K562 (cell line): Measurements from ENCODE around the gene AGO1. TPM values are rescaled to one million over a fixed set of nuclear protein-coding genes. Genes with fewer than 3 reads are reported as not detected.

Experiments
- ATF7 ChIP-seq: fragments of 450-650 bp; IDR thresholded peaks from 2 replicates; pipeline ENCODE4 v1.7.1; 2014; ENCODE audit warnings: mild to moderate bottlenecking, moderate library complexity
- ETV6 ChIP-seq, 3 experiments: fragments of 150-350 bp in 1 of 3; sonication (generic) in 1 of 3; formaldehyde crosslinking in 1 of 3; IDR thresholded peaks; 2 replicates each; pipeline versions ENCODE4 v1.6.1 to v1.8.0; 2014 to 2022; ENCODE audit warnings: borderline replicate concordance in 2 of 3, low read depth in 2 of 3, antibody characterized with exemption in 1 of 3, low read length in 1 of 3, mild to moderate bottlenecking in 1 of 3, missing genetic modification reagents in 1 of 3
- FOXK2 ChIP-seq, 2 experiments: fragments of 450-650 bp; IDR thresholded peaks in 1 of 2; conservative IDR thresholded peaks in 1 of 2; 2 replicates each; pipeline ENCODE4 v1.6.1; 2016; ENCODE audit warnings: low read depth in 2 of 2, mild to moderate bottlenecking in 1 of 2
- HDGF ChIP-seq: fragments of 450-650 bp; IDR thresholded peaks from 2 replicates; pipeline ENCODE4 v1.6.1; 2016
- KLF10 ChIP-seq: fragments of 250-450 bp; sonication (Bioruptor Pico); IDR thresholded peaks from 2 replicates; pipeline ENCODE4 v1.6.1; 2021; ENCODE audit warnings: matching md5 sums
- RBFOX2 ChIP-seq: fragments of 200-400 bp; formaldehyde crosslinking; IDR thresholded peaks from 2 replicates; pipeline ENCODE4 v1.6.1; 2017; ENCODE audit warnings: low read depth, mild to moderate bottlenecking, low read length, moderate library complexity
- RBM22 ChIP-seq: fragments of 200-400 bp; formaldehyde crosslinking; IDR thresholded peaks from 2 replicates; pipeline ENCODE4 v1.6.1; 2018; ENCODE audit warnings: low read length, low read depth; ENCODE audit not compliant: poor library complexity, severe bottlenecking
- RFX5 ChIP-seq: IDR thresholded peaks from 2 replicates; pipeline ENCODE4 v1.6.1; 2011; ENCODE audit warnings: low read depth, mild to moderate bottlenecking, improper control_type of control experiment, low read length
- SMARCB1 ChIP-seq: IDR thresholded peaks from 2 replicates; pipeline ENCODE4 v1.6.1; 2011; ENCODE audit warnings: improper control_type of control experiment, low read depth; ENCODE audit not compliant: insufficient read length
- ZBTB17 ChIP-seq: fragments of 450-650 bp; formaldehyde crosslinking; IDR thresholded peaks from 2 replicates; pipeline ENCODE4 v1.4.0; 2020; ENCODE audit warnings: mild to moderate bottlenecking
- ZBTB8A ChIP-seq: fragments of 450-650 bp; IDR thresholded peaks from 2 replicates; pipeline ENCODE4 v1.6.1; 2018; ENCODE audit warnings: mild to moderate bottlenecking, moderate library complexity; ENCODE audit not compliant: partially characterized antibody
- ZFP1 ChIP-seq: fragments of 450-650 bp; formaldehyde crosslinking; IDR thresholded peaks from 2 replicates; pipeline ENCODE4 v1.4.0; 2020; ENCODE audit warnings: mild to moderate bottlenecking, mixed read lengths
- ZFP36 ChIP-seq: fragments of 150-350 bp; IDR thresholded peaks from 2 replicates; pipeline ENCODE4 v1.6.1; 2018; ENCODE audit warnings: low read length, low read depth; ENCODE audit not compliant: partially characterized antibody
- ZNF143 ChIP-seq: sonication (generic); formaldehyde crosslinking; IDR thresholded peaks from 2 replicates; pipeline ENCODE4 v1.9.0; 2022; ENCODE audit warnings: mild to moderate bottlenecking, missing genetic modification reagents
- ZNF431 ChIP-seq: sonication (generic); formaldehyde crosslinking; IDR thresholded peaks from 2 replicates; pipeline ENCODE4 v1.8.0; 2022; ENCODE audit warnings: mild to moderate bottlenecking, missing genetic modification reagents
- polyA plus RNA-seq, 8 experiments: library from polyadenylated mRNA; depleted of rRNA in 4 of 8; stranded (reverse) in 5 of 8; unstranded in 3 of 8; fragments of >200 nt; fragmentation: Nextera tagmentation in 2 of 8; fragmentation: Illumina TruSeq in 1 of 8; extraction: Ambion mirVana in 2 of 8; extraction: Trizol in 1 of 8; gene quantifications; 2 replicates each; pipeline versions ENCODE4 v1.2.1 to v1.2.3, GENCODE V29; 2011 to 2014; ENCODE audit warnings: inconsistent platforms in 1 of 8, missing spikeins in 1 of 8
- total RNA-seq, 7 experiments: library from RNA; depleted of rRNA in 6 of 7; stranded (reverse); fragments of >200 nt in 6 of 7; fragmentation: Illumina TruSeq in 2 of 7; extraction: Trizol in 2 of 7; gene quantifications; 2 replicates each; pipeline versions ENCODE4 v1.2.1 to v1.2.3, GENCODE V29; 2011 to 2021; ENCODE audit warnings: low replicate concordance in 1 of 7
- TF ChIP-seq, protein P1 (sequence below): fragments of 450-650 bp; formaldehyde crosslinking; IDR thresholded peaks from 2 replicates; pipeline ENCODE4 v1.4.0; 2020; ENCODE audit warnings: mild to moderate bottlenecking, moderate library complexity
- TF ChIP-seq, protein P2 (sequence below): fragments of 250-450 bp; sonication (Bioruptor Pico); IDR thresholded peaks from 2 replicates; pipeline ENCODE4 v1.5.0; 2021; ENCODE audit warnings: mild to moderate bottlenecking, moderate library complexity
- TF ChIP-seq, protein P3 (sequence below): sonication (generic); formaldehyde crosslinking; IDR thresholded peaks from 2 replicates; pipeline ENCODE4 v1.8.1; 2023; ENCODE audit warnings: mild to moderate bottlenecking, missing genetic modification reagents
- TF ChIP-seq, protein P4 (sequence below), 2 experiments: fragments of 450-650 bp in 1 of 2; sonication (generic) in 1 of 2; formaldehyde crosslinking; conservative IDR thresholded peaks; 2 replicates each; pipeline versions ENCODE4 v1.4.0 to v1.8.1; 2020 to 2022; ENCODE audit warnings: mild to moderate bottlenecking in 1 of 2, missing genetic modification reagents in 1 of 2

AGO1 gene
- total and polyA plus RNA-seq, 9 of the 15 experiments (the other 6 are each of a cell fraction or from before 2014, with no cell fraction given) = 7.3 to 64.2 (median 26.0) TPM

DNA sequence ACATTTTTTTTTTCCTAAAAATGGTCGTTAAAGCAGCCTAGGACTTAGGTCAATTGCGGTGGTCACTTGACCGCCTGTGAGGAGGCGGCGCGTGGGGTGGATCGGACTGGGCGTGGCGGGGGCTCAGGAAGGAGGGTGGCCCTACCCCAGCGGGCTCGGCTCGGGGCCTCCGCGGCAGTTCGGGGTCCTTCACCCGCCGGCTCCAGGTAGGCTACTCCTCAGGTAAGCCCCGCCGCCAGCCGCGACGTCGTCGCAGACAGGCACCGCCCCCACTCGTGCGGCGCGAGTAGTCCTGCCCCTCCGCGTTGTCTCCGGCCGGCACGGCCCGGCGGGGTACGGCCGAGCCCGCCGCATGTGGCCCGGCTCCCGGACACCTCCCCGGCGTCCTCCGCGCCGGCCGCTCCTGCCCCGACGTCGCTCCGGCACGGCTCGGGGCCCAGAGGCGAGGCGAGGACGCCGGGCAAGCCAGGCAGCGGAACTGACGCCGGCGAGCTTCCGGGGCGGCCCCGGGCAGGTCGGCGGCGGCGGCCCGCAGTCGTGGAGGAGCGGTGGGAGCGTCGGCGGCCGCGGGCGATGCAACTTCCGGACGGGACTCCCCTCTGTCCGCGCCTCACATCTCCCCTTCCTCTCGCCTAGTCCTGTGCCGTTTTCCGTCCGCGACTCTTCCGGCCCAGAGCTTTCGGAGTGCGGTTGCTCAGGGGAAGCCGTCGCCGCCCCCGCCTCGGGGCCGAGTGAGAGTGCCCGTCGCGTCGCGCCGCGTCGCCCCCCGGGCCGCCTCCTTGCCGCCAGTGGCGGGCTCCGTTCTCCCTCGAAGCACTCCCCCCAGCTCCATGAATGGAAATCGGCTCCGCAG is 47.8 kb downstream of the AGO1 start, which contains the start of gene AGO3 (continued):
- TF ChIP-seq FOXK2 (conservative IDR thresholded peaks at IDR 0.05 in 1 of 2, IDR thresholded peaks at IDR 0.05 in 1 of 2; ENCODE audit: low read depth in 2 of 2) (0 out of 4 replicates have a peak, but pooled peaks of 1 of the 2 experiments have one; percentile 24), ZFP1 (CRISPR knock-in tag) (no peak), ATF7 (peak; percentile 86), ZBTB8A (no peak), RFX5 (no peak; the same call in 1 of the 2 replicates), KLF10 (CRISPR knock-in tag) (0 out of 2 replicates have a peak, but pooled peaks have one; percentile 58), SMARCB1 (no peak), RBFOX2 (peak; percentile 96), ZNF143 (CRISPR knock-in tag) (0 out of 2 replicates have a peak, but pooled peaks have one; percentile 30), RBM22 (no peak), HDGF (no peak), ZBTB17 (CRISPR knock-in tag) (peak; percentile 91), ZNF431 (CRISPR knock-in tag) (peak; percentile 75), ETV6 (IDR thresholded peaks at IDR 0.05; ENCODE audit: borderline replicate concordance in 1 of 2, low read depth in 2 of 2, low read length in 1 of 2) (peak; percentile 50 to 59; a peak in 1 of 4 replicates), ETV6 (CRISPR knock-in tag; IDR thresholded peaks at IDR 0.05; ENCODE audit: borderline replicate concordance) (no peak; the same call in 1 of the 2 replicates), ZFP36 (peak; percentile 27)
- TF ChIP-seq, protein P1, sequence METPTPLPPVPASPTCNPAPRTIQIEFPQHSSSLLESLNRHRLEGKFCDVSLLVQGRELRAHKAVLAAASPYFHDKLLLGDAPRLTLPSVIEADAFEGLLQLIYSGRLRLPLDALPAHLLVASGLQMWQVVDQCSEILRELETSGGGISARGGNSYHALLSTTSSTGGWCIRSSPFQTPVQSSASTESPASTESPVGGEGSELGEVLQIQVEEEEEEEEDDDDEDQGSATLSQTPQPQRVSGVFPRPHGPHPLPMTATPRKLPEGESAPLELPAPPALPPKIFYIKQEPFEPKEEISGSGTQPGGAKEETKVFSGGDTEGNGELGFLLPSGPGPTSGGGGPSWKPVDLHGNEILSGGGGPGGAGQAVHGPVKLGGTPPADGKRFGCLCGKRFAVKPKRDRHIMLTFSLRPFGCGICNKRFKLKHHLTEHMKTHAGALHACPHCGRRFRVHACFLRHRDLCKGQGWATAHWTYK (CRISPR knock-in tag) = peak; percentile 87
- TF ChIP-seq, protein P2, sequence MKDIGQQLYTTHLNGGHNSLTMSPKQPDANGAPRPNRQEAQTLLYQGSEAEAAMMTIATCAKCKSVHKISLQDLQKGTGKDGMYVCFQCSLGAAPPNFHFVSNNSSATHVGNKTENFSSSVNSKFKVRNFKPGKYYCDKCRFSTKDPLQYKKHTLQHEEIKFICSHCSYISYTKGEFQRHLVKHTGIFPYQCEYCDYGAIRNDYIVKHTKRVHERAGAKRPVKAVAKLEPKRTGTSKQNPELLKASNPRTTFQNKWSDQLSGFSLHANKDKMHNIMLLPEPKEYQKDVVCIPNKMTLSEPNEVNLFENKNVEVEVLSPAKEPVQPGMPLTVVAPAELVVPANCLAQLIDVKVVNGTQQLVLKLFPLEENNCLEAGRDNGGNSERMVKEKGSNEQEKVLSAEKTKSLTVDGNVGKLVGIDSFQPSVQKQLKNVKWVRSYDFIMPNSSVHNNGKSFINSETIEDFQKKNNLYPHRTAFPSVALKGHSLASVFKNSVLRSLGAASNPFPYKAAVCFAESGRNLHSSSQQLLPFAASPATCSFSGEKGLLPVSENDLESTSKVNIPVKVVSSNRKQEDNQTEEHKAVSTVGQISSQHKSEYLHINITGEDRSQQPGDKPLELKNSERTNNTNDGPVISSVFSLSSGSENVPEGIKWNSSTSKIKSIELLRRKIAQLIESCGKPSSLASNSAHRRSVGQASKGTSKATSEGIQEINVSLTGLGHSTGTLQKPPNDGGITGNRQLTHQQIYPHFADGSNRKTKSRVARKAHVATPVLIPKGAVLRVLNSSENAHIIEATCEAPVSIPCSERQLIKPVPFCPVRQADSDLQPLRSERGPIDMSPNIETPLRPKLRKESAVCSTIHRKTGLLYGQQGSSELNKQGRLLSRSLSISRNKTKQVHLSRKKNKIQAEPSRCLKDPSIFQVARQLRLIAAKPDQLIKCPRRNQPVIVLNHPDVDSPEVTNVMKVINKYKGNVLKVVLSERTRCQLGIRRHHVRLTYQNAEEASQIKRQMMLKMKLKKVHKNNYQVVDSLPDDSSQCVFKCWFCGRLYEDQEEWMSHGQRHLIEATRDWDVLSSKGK (CRISPR knock-in tag) = no peak
- TF ChIP-seq, protein P3, sequence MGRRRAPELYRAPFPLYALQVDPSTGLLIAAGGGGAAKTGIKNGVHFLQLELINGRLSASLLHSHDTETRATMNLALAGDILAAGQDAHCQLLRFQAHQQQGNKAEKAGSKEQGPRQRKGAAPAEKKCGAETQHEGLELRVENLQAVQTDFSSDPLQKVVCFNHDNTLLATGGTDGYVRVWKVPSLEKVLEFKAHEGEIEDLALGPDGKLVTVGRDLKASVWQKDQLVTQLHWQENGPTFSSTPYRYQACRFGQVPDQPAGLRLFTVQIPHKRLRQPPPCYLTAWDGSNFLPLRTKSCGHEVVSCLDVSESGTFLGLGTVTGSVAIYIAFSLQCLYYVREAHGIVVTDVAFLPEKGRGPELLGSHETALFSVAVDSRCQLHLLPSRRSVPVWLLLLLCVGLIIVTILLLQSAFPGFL (CRISPR knock-in tag) = no peak
- TF ChIP-seq, protein P4, sequence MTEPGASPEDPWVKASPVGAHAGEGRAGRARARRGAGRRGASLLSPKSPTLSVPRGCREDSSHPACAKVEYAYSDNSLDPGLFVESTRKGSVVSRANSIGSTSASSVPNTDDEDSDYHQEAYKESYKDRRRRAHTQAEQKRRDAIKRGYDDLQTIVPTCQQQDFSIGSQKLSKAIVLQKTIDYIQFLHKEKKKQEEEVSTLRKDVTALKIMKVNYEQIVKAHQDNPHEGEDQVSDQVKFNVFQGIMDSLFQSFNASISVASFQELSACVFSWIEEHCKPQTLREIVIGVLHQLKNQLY (CRISPR knock-in tag; conservative IDR thresholded peaks at IDR 0.05) = no peak; a peak in 1 of 4 replicates
